ENCODE measurements around the gene C17orf58.
A peak's percentile ranks its signal among the peaks of the same experiment; 100 is the strongest.
"Not testable (repeated sequence)": the region's sequence is repeated elsewhere in the genome, so short reads cannot be mapped to it uniquely, and the experiment has no call there.

The C17orf58 gene

GRCh38 chr17:68004201-68004600 lies 7.9 kb upstream of the C17orf58 start:
- DNase-seq (ENCODE audit: low spot score): no peak

- no peak for DNase-seq (ENCODE audit: low spot score)
Observed at GRCh38 chr17:67999291-67999911, 3.1 kb upstream of the C17orf58 start.

- no peak for DNase-seq (ENCODE audit: low spot score)
Observed at GRCh38 chr17:67998466-67998865, 2.2 kb upstream of the C17orf58 start.

GRCh38 chr17:67995570-67996263 lies 552 bp downstream of the C17orf58 start:
- DNase-seq (ENCODE audit: low spot score): no peak

- DNase-seq (ENCODE audit: low spot score): no peak
Observed at GRCh38 chr17:67994817-67995569, 1.3 kb downstream of the C17orf58 start.

GRCh38 chr17:67993998-67994361 lies 2.3 kb downstream of the C17orf58 start:
- no peak for DNase-seq (ENCODE audit: low spot score)

GRCh38 chr17:67993153-67993997 lies 2.9 kb downstream of the C17orf58 start:
- peak; percentile 74 for DNase-seq (ENCODE audit: low spot score)

- no peak for DNase-seq (ENCODE audit: low spot score)
Observed at GRCh38 chr17:67992548-67993152, 3.6 kb downstream of the C17orf58 start.

- no peak for DNase-seq (ENCODE audit: low spot score)
Observed at GRCh38 chr17:67990909-67991308, 5.4 kb downstream of the C17orf58 start.

- DNase-seq (ENCODE audit: low spot score): no peak
Observed at GRCh38 chr17:67983383-67983688, 12.9 kb downstream of the C17orf58 start.

- no peak for DNase-seq (ENCODE audit: low spot score)
Observed at GRCh38 chr17:67982686-67983382, 13.4 kb downstream of the C17orf58 start.

GRCh38 chr17:67982034-67982640 lies 14.1 kb downstream of the C17orf58 start:
- no peak for DNase-seq (ENCODE audit: low spot score)

- DNase-seq (ENCODE audit: low spot score): not testable (repeated sequence)
Observed at GRCh38 chr17:67980883-67981282, 15.4 kb downstream of the C17orf58 start.

GRCh38 chr17:67980456-67980855 lies 15.8 kb downstream of the C17orf58 start:
- no peak for DNase-seq (ENCODE audit: low spot score)

- not testable (repeated sequence) for DNase-seq (ENCODE audit: low spot score)
Observed at GRCh38 chr17:67976306-67976705, 20.0 kb downstream of the C17orf58 start.

GRCh38 chr17:67974598-67975066 lies 21.6 kb downstream of the C17orf58 start:
- no peak for DNase-seq (ENCODE audit: low spot score)

- no peak for DNase-seq (ENCODE audit: low spot score)
Observed at GRCh38 chr17:67974185-67974584, 22.1 kb downstream of the C17orf58 start.

GRCh38 chr17:67970783-67971182 lies 25.5 kb downstream of the C17orf58 start:
- no peak for DNase-seq (ENCODE audit: low spot score)

- peak; percentile 87 for DNase-seq (ENCODE audit: low spot score)
Observed at GRCh38 chr17:67963145-67963572, 33.1 kb downstream of the C17orf58 start.

- DNase-seq (ENCODE audit: low spot score): not testable (repeated sequence)
Observed at GRCh38 chr17:67962156-67962555, 34.1 kb downstream of the C17orf58 start.

- not testable (repeated sequence) for DNase-seq (ENCODE audit: low spot score)
Observed at GRCh38 chr17:67960276-67960675, 36.0 kb downstream of the C17orf58 start.
